Measurements from ENCODE around the gene TRIM43B.
A peak's percentile ranks its signal among the peaks of the same experiment; 100 is the strongest.
"Not testable (repeated sequence)": the region's sequence is repeated elsewhere in the genome, so short reads cannot be mapped to it uniquely, and the experiment has no call there.

TRIM43B gene

DNA sequence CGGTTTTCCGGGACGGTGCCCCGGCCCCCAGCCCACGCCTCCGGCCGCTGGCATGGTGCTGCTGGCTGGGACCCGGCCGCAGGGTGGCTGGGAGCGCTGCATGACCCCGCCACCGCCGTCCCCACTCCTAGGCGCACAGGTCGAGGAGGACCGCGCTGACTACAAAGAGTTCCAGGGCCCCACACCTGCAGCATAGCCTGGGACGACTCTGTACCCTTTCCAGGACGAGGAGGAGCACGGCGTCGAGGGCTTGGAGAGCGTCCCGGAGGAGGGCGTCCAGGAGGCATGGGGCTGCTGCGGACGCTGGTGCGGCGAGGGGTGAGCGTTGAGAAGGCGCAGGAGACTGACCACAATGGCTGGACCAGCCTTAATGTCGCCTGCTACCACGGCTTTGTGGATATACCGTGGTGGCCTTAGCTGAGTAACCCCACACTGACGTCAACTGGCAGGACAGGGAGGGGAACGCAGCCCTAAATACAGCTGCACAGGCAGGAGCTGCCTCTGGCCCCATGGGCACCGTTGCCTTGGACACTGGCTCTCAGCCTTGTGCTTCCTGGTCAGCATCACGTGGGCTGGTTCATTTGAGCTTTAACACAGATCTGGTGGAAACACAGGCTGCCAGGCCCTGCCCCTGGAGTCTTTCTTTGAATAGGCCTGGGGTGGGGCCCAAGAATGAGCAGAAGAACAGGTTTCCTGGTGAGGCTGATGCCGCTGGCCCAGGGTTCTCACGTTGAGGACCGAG, 40.9 kb upstream of the TRIM43B start:
- Histone ChIP-seq H3K4me3 (ENCODE audit: low read length in 2 of 2) (peak overlapping the region in 1 of 2 donors; percentile 68), H3K4me2 (ENCODE audit: insufficient read depth, low read length, poor library complexity, severe bottlenecking) (no peak overlapping the region), H4K91ac (ENCODE audit: low read depth, low read length, poor library complexity) (no peak overlapping the region), H2AFZ (ENCODE audit: low read length) (no peak overlapping the region), H3K27ac (replicated peaks; ENCODE audit: low read length) (no peak overlapping the region), H4K8ac (ENCODE audit: low read depth, low read length) (no peak overlapping the region), H2BK5ac (ENCODE audit: low read length) (no peak overlapping the region), H3K14ac (ENCODE audit: low read length) (no peak overlapping the region), H3K36me3 (replicated peaks in 1 of 2; ENCODE audit: control insufficient read depth in 2 of 2, insufficient read depth in 2 of 2, low read length in 2 of 2) (no peaks in the 10 kb centered on the region), H3K4me1 (ENCODE audit: control insufficient read depth in 2 of 2, insufficient read depth in 1 of 2, low read depth in 1 of 2, low read length in 2 of 2) (no peaks in the 10 kb centered on the region), H3K27me3 (ENCODE audit: control insufficient read depth in 3 of 3, insufficient read depth in 3 of 3, low read depth in 1 of 3, low read length in 3 of 3) (no peaks in the 10 kb centered on the region), H2BK120ac (ENCODE audit: low read depth, low read length) (no peak overlapping the region), H3K18ac (ENCODE audit: low read length) (peak overlapping the region; percentile 24), H2BK15ac (ENCODE audit: low read length) (peak overlapping the region; percentile 83), H3K9me3 (replicated peaks in 1 of 2; ENCODE audit: control insufficient read depth in 2 of 2, insufficient read depth in 1 of 2, low read depth in 1 of 2, low read length in 2 of 2) (no peaks in the 10 kb centered on the region), H3K79me1 (ENCODE audit: low read depth, low read length) (no peaks in the 10 kb centered on the region), H2AK5ac (ENCODE audit: low read depth, low read length) (peak overlapping the region; percentile 8), H3K23ac (ENCODE audit: low read depth, low read length, poor library complexity) (no peak overlapping the region), H3K9ac (ENCODE audit: low read depth, low read length, poor library complexity) (no peak overlapping the region), H2BK12ac (ENCODE audit: low read length) (no peak overlapping the region), H3K4ac (ENCODE audit: low read length) (no peak overlapping the region)
- DNase-seq (ENCODE audit: low spot score) = no peak
- no CpG with 5 or more reads among the region's 41 CpGs for WGBS, 2 donors (ENCODE audit: extremely low coverage in 2 of 2, insufficient read length in 2 of 2, insufficient replicate concordance in 1 of 2)

DNA sequence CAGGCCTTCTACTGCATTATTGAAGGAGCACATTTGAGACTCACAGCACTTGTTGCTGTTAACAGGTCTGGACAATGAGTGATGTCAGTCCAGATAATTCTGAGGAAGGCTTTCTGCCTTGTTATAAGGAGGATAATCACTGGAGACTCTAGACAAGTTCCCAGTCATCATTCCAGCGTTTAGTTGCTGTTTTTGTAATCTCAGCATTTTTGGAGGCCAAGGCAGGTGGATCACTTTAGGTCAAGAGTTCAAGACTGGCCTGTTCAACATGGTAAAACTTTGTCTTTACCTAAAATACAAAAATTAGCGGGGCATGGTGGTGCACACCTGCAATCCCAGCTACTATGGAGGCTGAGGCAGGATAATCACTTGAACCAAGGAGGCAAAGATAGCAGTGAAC, 39.6 kb upstream of the TRIM43B start:
- no peaks in the 10 kb centered on the region for H3K9me3 ChIP-seq (replicated peaks in 1 of 2; ENCODE audit: control insufficient read depth in 2 of 2, insufficient read depth in 1 of 2, low read depth in 1 of 2, low read length in 2 of 2)
- H3K27me3 ChIP-seq (ENCODE audit: control insufficient read depth in 3 of 3, insufficient read depth in 3 of 3, low read depth in 1 of 3, low read length in 3 of 3) = no peaks in the 10 kb centered on the region
- no peak overlapping the region for H3K9ac ChIP-seq (ENCODE audit: low read depth, low read length, poor library complexity)
- H4K8ac ChIP-seq (ENCODE audit: low read depth, low read length) = no peak overlapping the region
- no peak overlapping the region for H2AK5ac ChIP-seq (ENCODE audit: low read depth, low read length)
- H2BK15ac ChIP-seq (ENCODE audit: low read length) = no peak overlapping the region
- no peak overlapping the region for H2BK5ac ChIP-seq (ENCODE audit: low read length)
- H3K27ac ChIP-seq (replicated peaks; ENCODE audit: low read length) = no peak overlapping the region
- no peaks in the 10 kb centered on the region for H3K79me1 ChIP-seq (ENCODE audit: low read depth, low read length)
- no peak overlapping the region for H3K4me2 ChIP-seq (ENCODE audit: insufficient read depth, low read length, poor library complexity, severe bottlenecking)
- no peak for DNase-seq (ENCODE audit: low spot score)
- no peak overlapping the region for H2AFZ ChIP-seq (ENCODE audit: low read length)
- no peaks in the 10 kb centered on the region for H3K36me3 ChIP-seq (replicated peaks in 1 of 2; ENCODE audit: control insufficient read depth in 2 of 2, insufficient read depth in 2 of 2, low read length in 2 of 2)
- no peak overlapping the region for H3K14ac ChIP-seq (ENCODE audit: low read length)
- H3K18ac ChIP-seq (ENCODE audit: low read length) = no peak overlapping the region
- no peak overlapping the region for H3K23ac ChIP-seq (ENCODE audit: low read depth, low read length, poor library complexity)
- H2BK120ac ChIP-seq (ENCODE audit: low read depth, low read length) = no peak overlapping the region
- no peak overlapping the region for H3K4ac ChIP-seq (ENCODE audit: low read length)
- no peak overlapping the region for H2BK12ac ChIP-seq (ENCODE audit: low read length)
- H4K91ac ChIP-seq (ENCODE audit: low read depth, low read length, poor library complexity) = no peak overlapping the region
- no CpG with 5 or more reads among the region's 2 CpGs for WGBS, 2 donors (ENCODE audit: extremely low coverage in 2 of 2, insufficient read length in 2 of 2, insufficient replicate concordance in 1 of 2)
- no peak overlapping the region for H3K4me3 ChIP-seq (ENCODE audit: low read length in 2 of 2)
- H3K4me1 ChIP-seq (ENCODE audit: control insufficient read depth in 2 of 2, insufficient read depth in 1 of 2, low read depth in 1 of 2, low read length in 2 of 2) = no peaks in the 10 kb centered on the region

DNA sequence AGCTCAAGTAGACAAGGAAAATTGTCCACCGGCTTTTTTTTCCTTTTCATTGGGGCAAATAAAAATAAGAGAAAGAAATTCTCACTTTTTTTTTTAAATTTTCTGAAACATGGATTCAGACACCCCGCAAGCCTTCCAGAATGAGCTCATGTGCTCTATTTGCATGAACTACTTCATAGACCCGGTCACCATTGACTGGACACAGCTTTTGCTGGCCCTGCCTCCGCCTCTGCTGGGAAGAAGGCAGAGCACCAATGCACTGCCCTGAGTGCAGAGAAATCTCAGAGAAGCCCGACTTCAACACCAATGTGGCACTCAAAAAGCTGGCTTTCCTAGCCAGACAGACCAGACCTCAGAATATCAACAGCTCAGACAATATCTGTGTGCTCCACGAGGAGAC, 30.2 kb upstream of the TRIM43B start:
- no peak for DNase-seq (ENCODE audit: low spot score)
- H3K4me2 ChIP-seq (ENCODE audit: insufficient read depth, low read length, poor library complexity, severe bottlenecking) = no peak overlapping the region
- H2BK5ac ChIP-seq (ENCODE audit: low read length) = no peak overlapping the region
- H2AK5ac ChIP-seq (ENCODE audit: low read depth, low read length) = no peak overlapping the region
- H2AFZ ChIP-seq (ENCODE audit: low read length) = peak overlapping the region; percentile 95
- H3K4me1 ChIP-seq (ENCODE audit: control insufficient read depth in 2 of 2, insufficient read depth in 1 of 2, low read depth in 1 of 2, low read length in 2 of 2) = peaks cover 3 to 5% of the 10 kb centered on the region in 2 donors
- H3K4me3 ChIP-seq (ENCODE audit: low read length in 2 of 2) = no peak overlapping the region
- H3K23ac ChIP-seq (ENCODE audit: low read depth, low read length, poor library complexity) = no peak overlapping the region
- no peak overlapping the region for H4K91ac ChIP-seq (ENCODE audit: low read depth, low read length, poor library complexity)
- WGBS, 2 donors (ENCODE audit: extremely low coverage in 2 of 2, insufficient read length in 2 of 2, insufficient replicate concordance in 1 of 2) = no CpG with 5 or more reads among the region's 6 CpGs
- no peak overlapping the region for H3K9ac ChIP-seq (ENCODE audit: low read depth, low read length, poor library complexity)
- no peaks in the 10 kb centered on the region for H3K27me3 ChIP-seq (ENCODE audit: control insufficient read depth in 3 of 3, insufficient read depth in 3 of 3, low read depth in 1 of 3, low read length in 3 of 3)
- H2BK120ac ChIP-seq (ENCODE audit: low read depth, low read length) = no peak overlapping the region
- H3K4ac ChIP-seq (ENCODE audit: low read length) = no peak overlapping the region
- no peak overlapping the region for H3K27ac ChIP-seq (replicated peaks; ENCODE audit: low read length)
- no peak overlapping the region for H3K18ac ChIP-seq (ENCODE audit: low read length)
- H3K36me3 ChIP-seq (replicated peaks in 1 of 2; ENCODE audit: control insufficient read depth in 2 of 2, insufficient read depth in 2 of 2, low read length in 2 of 2) = no peaks in the 10 kb centered on the region
- H2BK12ac ChIP-seq (ENCODE audit: low read length) = no peak overlapping the region
- H3K79me1 ChIP-seq (ENCODE audit: low read depth, low read length) = no peaks in the 10 kb centered on the region
- no peak overlapping the region for H4K8ac ChIP-seq (ENCODE audit: low read depth, low read length)
- H3K14ac ChIP-seq (ENCODE audit: low read length) = no peak overlapping the region
- no peak overlapping the region for H2BK15ac ChIP-seq (ENCODE audit: low read length)
- H3K9me3 ChIP-seq (replicated peaks in 1 of 2; ENCODE audit: control insufficient read depth in 2 of 2, insufficient read depth in 1 of 2, low read depth in 1 of 2, low read length in 2 of 2) = no peaks in the 10 kb centered on the region

DNA sequence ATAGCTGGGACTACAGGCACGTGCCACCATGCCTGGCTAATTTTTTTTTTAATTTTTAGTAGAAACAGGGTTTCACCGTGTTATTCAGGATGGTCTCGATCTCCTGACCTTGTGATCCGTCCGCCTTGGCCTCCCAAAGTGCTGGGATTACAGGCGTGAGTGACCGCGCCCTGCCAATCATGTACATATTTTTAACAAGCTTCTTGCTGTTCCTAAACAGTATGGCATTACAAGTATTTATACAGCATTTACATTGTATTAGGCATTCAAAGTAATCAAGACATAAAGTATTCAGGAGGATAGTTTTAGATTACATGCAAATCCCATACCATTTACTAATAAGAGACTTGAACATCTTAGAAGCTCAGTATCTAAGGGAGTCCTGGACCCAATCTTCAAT, 29.7 kb upstream of the TRIM43B start:
- H3K14ac ChIP-seq (ENCODE audit: low read length) = not testable (repeated sequence)

More for the DNA sequence above, 29.7 kb upstream of the TRIM43B start:
- not testable (repeated sequence) for H3K27ac ChIP-seq (replicated peaks; ENCODE audit: low read length); H2BK15ac ChIP-seq (ENCODE audit: low read length); H3K4me1 ChIP-seq (ENCODE audit: control insufficient read depth in 2 of 2, insufficient read depth in 1 of 2, low read depth in 1 of 2, low read length in 2 of 2); DNase-seq (ENCODE audit: low spot score); H3K36me3 ChIP-seq (replicated peaks in 1 of 2; ENCODE audit: control insufficient read depth in 2 of 2, insufficient read depth in 2 of 2, low read length in 2 of 2); H2BK5ac ChIP-seq (ENCODE audit: low read length); H2BK12ac ChIP-seq (ENCODE audit: low read length); H3K9me3 ChIP-seq (replicated peaks in 1 of 2; ENCODE audit: control insufficient read depth in 2 of 2, insufficient read depth in 1 of 2, low read depth in 1 of 2, low read length in 2 of 2); H3K23ac ChIP-seq (ENCODE audit: low read depth, low read length, poor library complexity); H3K18ac ChIP-seq (ENCODE audit: low read length); H2AFZ ChIP-seq (ENCODE audit: low read length); H3K79me1 ChIP-seq (ENCODE audit: low read depth, low read length); H3K4me3 ChIP-seq (ENCODE audit: low read length in 2 of 2); H3K27me3 ChIP-seq (ENCODE audit: control insufficient read depth in 3 of 3, insufficient read depth in 3 of 3, low read depth in 1 of 3, low read length in 3 of 3); H3K9ac ChIP-seq (ENCODE audit: low read depth, low read length, poor library complexity); H2AK5ac ChIP-seq (ENCODE audit: low read depth, low read length); H2BK120ac ChIP-seq (ENCODE audit: low read depth, low read length); H4K91ac ChIP-seq (ENCODE audit: low read depth, low read length, poor library complexity); H3K4me2 ChIP-seq (ENCODE audit: insufficient read depth, low read length, poor library complexity, severe bottlenecking); H4K8ac ChIP-seq (ENCODE audit: low read depth, low read length); H3K4ac ChIP-seq (ENCODE audit: low read length)
- WGBS, 2 donors (ENCODE audit: extremely low coverage in 2 of 2, insufficient read length in 2 of 2, insufficient replicate concordance in 1 of 2) = no CpG with 5 or more reads among the region's 8 CpGs

All from neuronal stem cell (in vitro differentiated cells).